PC-9 (cell line): Measurements from ENCODE around the gene DST. TPM values are rescaled to one million over a fixed set of nuclear protein-coding genes. Genes with fewer than 3 reads are reported as not detected.

Experiments
- BruUV-seq: library from RNA; stranded (reverse); fragments of 400-500 nt; replicated peaks from 2 replicates; lab custom pipeline; 2021; lab: Mats Ljungman, UMichigan
- CTCF ChIA-PET: fragments of 300-600 bp; sonication (Branson Sonifier 250); formaldehyde crosslinking; loops from one replicate; lab custom pipeline; 2022; ENCODE audit warnings: antibody characterized with exemption; lab: Charles Lee
- POLR2A ChIA-PET: fragments of 300-600 bp; sonication (Branson Sonifier 250); formaldehyde crosslinking; loops from one replicate; lab custom pipeline; 2022; ENCODE audit warnings: antibody characterized with exemption; ENCODE audit not compliant: unreplicated experiment; lab: Charles Lee
- DNase-seq, 2 experiments: peaks; one replicate each; pipeline versions ENCODE4 v3.0.0 to v3.0.0-alpha.2; 2015 to 2022; ENCODE audit warnings: mixed read lengths in 1 of 2
- H2AFZ ChIP-seq: fragments of 200-600 bp; sonication (generic); 2 replicates; pipeline ENCODE4 v1.8.1; 2017; ENCODE audit warnings: antibody characterized with exemption
- H3F3A ChIP-seq: fragments of 200-600 bp; sonication (generic); 2 replicates; pipeline ENCODE4 v1.8.1; 2017; ENCODE audit warnings: antibody characterized with exemption, mild to moderate bottlenecking, low read depth; ENCODE audit not compliant: insufficient read depth
- H3K27ac ChIP-seq: fragments of 200-600 bp; sonication (generic); 2 replicates; pipeline ENCODE4 v1.6.1; 2016; ENCODE audit warnings: mixed run types
- H3K27me3 ChIP-seq: fragments of 200-600 bp; sonication (generic); 2 replicates; pipeline ENCODE4 v1.6.1; 2016; ENCODE audit warnings: low read depth, mixed run types; ENCODE audit not compliant: insufficient read depth
- H3K36me3 ChIP-seq: fragments of 200-600 bp; sonication (generic); 2 replicates; pipeline ENCODE4 v1.6.1; 2016; ENCODE audit warnings: low read depth, mixed run types
- H3K4me1 ChIP-seq: fragments of 200-600 bp; sonication (generic); replicated peaks from 2 replicates; pipeline ENCODE4 v1.6.1; 2016; ENCODE audit warnings: mixed run types; ENCODE audit not compliant: insufficient read depth
- H3K4me2 ChIP-seq: fragments of 200-600 bp; sonication (generic); 2 replicates; pipeline ENCODE4 v1.6.1; 2017; ENCODE audit warnings: mixed run types
- H3K4me3 ChIP-seq: fragments of 200-600 bp; sonication (generic); 2 replicates; pipeline ENCODE4 v1.6.1; 2016; ENCODE audit warnings: mixed run types
- H3K79me2 ChIP-seq: fragments of 200-600 bp; sonication (generic); 2 replicates; pipeline ENCODE4 v1.6.1; 2017; ENCODE audit warnings: low read depth, mixed run types
- H3K9me2 ChIP-seq: fragments of 200-600 bp; sonication (generic); 2 replicates; pipeline ENCODE4 v1.8.1; 2017; ENCODE audit warnings: mild to moderate bottlenecking; ENCODE audit not compliant: insufficient read depth
- H3K9me3 ChIP-seq: fragments of 200-600 bp; sonication (generic); 2 replicates; pipeline ENCODE4 v1.8.1; 2016; ENCODE audit warnings: low read depth; ENCODE audit not compliant: insufficient read depth
- H4K20me1 ChIP-seq: fragments of 200-600 bp; sonication (generic); 2 replicates; pipeline ENCODE4 v1.8.1; 2017; ENCODE audit not compliant: insufficient read depth
- CTCF ChIP-seq: fragments of 200-600 bp; sonication (generic); conservative IDR thresholded peaks from 2 replicates; pipeline ENCODE4 v1.6.1; 2017; ENCODE audit warnings: mixed run types, antibody characterized with exemption, mild to moderate bottlenecking, moderate library complexity
- EZH2 ChIP-seq: fragments of 200-600 bp; sonication (generic); IDR thresholded peaks from 2 replicates; pipeline ENCODE4 v1.8.0; 2017; ENCODE audit warnings: antibody characterized with exemption, low read depth
- intact Hi-C: fragments of 100-400 bp; cut with micrococcal nuclease; formaldehyde crosslinking; loops from one replicate; pipeline ENCODE4 v1.10.0; 2022; ENCODE audit not compliant: unreplicated experiment
- total RNA-seq: library from RNA; stranded (reverse); gene quantifications from 2 replicates; pipeline ENCODE4 v1.2.3, GENCODE V29; 2021

Gene DST
- total RNA-seq, 1 experiment from 2014 or later = 217 TPM

GRCh38 chr6:56509031-56509430, 133.7 kb downstream of the DST start:
- 0 out of 2 replicates have a peak, but pooled peaks cover 5% of the 10 kb centered on the region for H3F3A ChIP-seq
- TF ChIP-seq CTCF = no peak
- no peak for TF ChIP-seq EZH2
- POLR2A ChIA-PET = no interaction called here
- no peak overlapping the region for H3K27ac ChIP-seq
- no peak for DNase-seq
- H3K9me2 ChIP-seq = no peaks in the 10 kb centered on the region
- H3K4me2 ChIP-seq = no peak overlapping the region
- H3K4me3 ChIP-seq = no peak overlapping the region
- intact Hi-C loops = no loop called here
- no peaks in the 10 kb centered on the region for H3K79me2 ChIP-seq
- no peaks in the 10 kb centered on the region for H3K9me3 ChIP-seq
- no peaks in the 10 kb centered on the region for H3K27me3 ChIP-seq
- CTCF ChIA-PET = no interaction called here
- no peak overlapping the region for H2AFZ ChIP-seq
- H3K36me3 ChIP-seq = peaks cover 12% of the 10 kb centered on the region; the same call in 1 of the 2 replicates
- H4K20me1 ChIP-seq = no peaks in the 10 kb centered on the region
- H3K4me1 ChIP-seq = no peaks in the 10 kb centered on the region
- no TSS peak for BruUV-seq

- CTCF ChIA-PET = no interaction called here
Observed at GRCh38 chr6:56507517-56507916, 135.2 kb downstream of the DST start.

GRCh38 chr6:56505512-56506260, 137.0 kb downstream of the DST start:
- Histone ChIP-seq H3K27me3 (no peaks in the 10 kb centered on the region), H3K4me3 (no peak overlapping the region), H2AFZ (no peak overlapping the region), H3K79me2 (no peaks in the 10 kb centered on the region), H3K9me2 (no peaks in the 10 kb centered on the region), H3K36me3 (peaks cover 12% of the 10 kb centered on the region; the same call in 1 of the 2 replicates), H3K4me2 (no peak overlapping the region), H3K9me3 (no peaks in the 10 kb centered on the region), H4K20me1 (no peaks in the 10 kb centered on the region), H3F3A (0 out of 2 replicates have a peak, but pooled peaks cover 5% of the 10 kb centered on the region), H3K27ac (no peak overlapping the region), H3K4me1 (no peaks in the 10 kb centered on the region)
- no TSS peak for BruUV-seq
- POLR2A ChIA-PET = no interaction called here
- intact Hi-C loops = no loop called here
- DNase-seq = no peak
- TF ChIP-seq CTCF = no peak
- no peak for TF ChIP-seq EZH2
- CTCF ChIA-PET = no interaction called here

More at GRCh38 chr6:56507517-56507916, 135.2 kb downstream of the DST start:
- no peaks in the 10 kb centered on the region for H3K79me2 ChIP-seq
- H2AFZ ChIP-seq = no peak overlapping the region
- no peaks in the 10 kb centered on the region for H3K9me2 ChIP-seq
- no peak overlapping the region for H3K4me3 ChIP-seq
- intact Hi-C loops = no loop called here
- H3K9me3 ChIP-seq = no peaks in the 10 kb centered on the region
- H3K4me1 ChIP-seq = no peaks in the 10 kb centered on the region
- no TSS peak for BruUV-seq
- H3K27me3 ChIP-seq = no peaks in the 10 kb centered on the region
- peaks cover 12% of the 10 kb centered on the region; the same call in 1 of the 2 replicates for H3K36me3 ChIP-seq
- 0 out of 2 replicates have a peak, but pooled peaks cover 5% of the 10 kb centered on the region for H3F3A ChIP-seq
- no peak overlapping the region for H3K4me2 ChIP-seq
- H4K20me1 ChIP-seq = no peaks in the 10 kb centered on the region
- POLR2A ChIA-PET = no interaction called here
- TF ChIP-seq CTCF (no peak), EZH2 (no peak)
- no peak overlapping the region for H3K27ac ChIP-seq
- DNase-seq = no peak
